Ascending aorta (tissue), 2 donors: Measurements from ENCODE around the gene SC5D. TPM values are rescaled to one million over a fixed set of nuclear protein-coding genes. Genes with fewer than 3 reads are reported as not detected.
A peak's percentile ranks its signal among the peaks of the same experiment; 100 is the strongest.

ENCODE experiments used
- DNase-seq, 2 donors: peaks; one replicate each; pipeline ENCODE4 v3.0.0-alpha.2; 2019; ENCODE audit warnings: low spot score in 2 of 2
- H3K27ac ChIP-seq, 2 donors: fragments of 200-600 bp; sonication (generic); one replicate each; pipeline ENCODE4 v1.5.1; 2016 to 2017; ENCODE audit warnings: mild to moderate bottlenecking in 1 of 2
- H3K27me3 ChIP-seq: fragments of 200-600 bp; sonication (generic); one replicate; pipeline ENCODE4 v1.5.1; 2017
- H3K36me3 ChIP-seq, 2 donors: fragments of 200-600 bp; sonication (generic); one replicate each; pipeline ENCODE4 v1.5.1; 2016
- H3K4me1 ChIP-seq, 2 donors: fragments of 200-600 bp; sonication (generic); one replicate each; pipeline ENCODE4 v1.5.1; 2016 to 2017; ENCODE audit warnings: mild to moderate bottlenecking in 1 of 2
- H3K4me3 ChIP-seq, 2 donors: fragments of 200-600 bp; sonication (generic); one replicate each; pipeline ENCODE4 v1.5.1; 2016 to 2017; ENCODE audit warnings: mild to moderate bottlenecking in 1 of 2
- H3K9me3 ChIP-seq, 2 donors: fragments of 200-600 bp; sonication (generic); one replicate each; pipeline ENCODE4 v1.5.1; 2016
- intact Hi-C: fragments of 100-400 bp; cut with DNase I; formaldehyde crosslinking; loops from one replicate; pipeline ENCODE4 v1.15.1; 2023
- total RNA-seq: library from RNA; depleted of rRNA; stranded (reverse); fragments of >200 nt; gene quantifications from one replicate; pipeline ENCODE4 v1.1.0, GENCODE V29; 2016
- TF ChIP-seq, protein P1 (sequence below), 3 experiments: fragments of 200-600 bp in 2 of 3; fragments of 450-650 bp in 1 of 3; sonication (generic) in 2 of 3; IDR thresholded peaks; one replicate each; pipeline ENCODE4 v1.5.1; 2016 to 2019; ENCODE audit warnings: antibody characterized with exemption in 3 of 3, mild to moderate bottlenecking in 1 of 3, moderate library complexity in 1 of 3

The SC5D gene
- total RNA-seq, 1 donor from 2014 or later = 18.8 TPM

DNA sequence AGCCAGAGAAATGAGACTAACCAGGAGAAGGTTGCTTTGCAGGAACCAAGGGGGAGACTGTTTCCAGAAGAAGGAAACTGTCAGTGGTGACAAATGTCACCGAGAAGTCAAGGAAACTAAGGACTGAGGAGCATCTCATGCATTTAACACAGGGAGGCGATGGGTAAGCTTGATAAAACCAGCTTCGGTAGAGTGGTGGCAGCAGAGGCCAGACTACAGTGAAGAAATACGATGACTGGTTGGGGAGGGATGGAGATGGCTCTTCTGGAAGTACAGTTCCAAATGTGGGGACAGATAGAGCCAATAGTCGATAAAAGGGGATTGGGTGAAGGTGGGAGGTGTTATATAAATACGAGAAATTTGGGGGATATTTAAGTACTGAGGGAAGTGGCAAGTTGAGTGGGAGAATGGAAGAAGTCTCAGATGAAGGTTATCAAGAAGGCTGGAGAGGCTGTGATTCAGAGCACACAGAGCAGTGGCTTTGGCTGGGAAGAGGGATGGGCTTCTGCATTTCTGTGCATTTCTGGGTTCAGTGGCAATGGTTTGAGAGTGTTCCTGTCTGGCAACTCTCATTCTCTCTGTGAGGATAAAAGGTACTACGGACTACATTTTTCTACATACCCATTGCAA, 29.2 kb downstream of the SC5D start:
- Histone ChIP-seq H3K27me3 (no peaks in the 10 kb centered on the region), H3K36me3 (no peaks in the 10 kb centered on the region), H3K27ac (no peak overlapping the region), H3K4me1 (no peaks in the 10 kb centered on the region), H3K4me3 (no peak overlapping the region), H3K9me3 (no peaks in the 10 kb centered on the region)
- intact Hi-C loops = loop anchor here (1.0 to 10.0 kb wide), 2 partner anchors 213 to 1183 kb away; no protein-coding TSS in a partner anchor
- TF ChIP-seq, protein P1, sequence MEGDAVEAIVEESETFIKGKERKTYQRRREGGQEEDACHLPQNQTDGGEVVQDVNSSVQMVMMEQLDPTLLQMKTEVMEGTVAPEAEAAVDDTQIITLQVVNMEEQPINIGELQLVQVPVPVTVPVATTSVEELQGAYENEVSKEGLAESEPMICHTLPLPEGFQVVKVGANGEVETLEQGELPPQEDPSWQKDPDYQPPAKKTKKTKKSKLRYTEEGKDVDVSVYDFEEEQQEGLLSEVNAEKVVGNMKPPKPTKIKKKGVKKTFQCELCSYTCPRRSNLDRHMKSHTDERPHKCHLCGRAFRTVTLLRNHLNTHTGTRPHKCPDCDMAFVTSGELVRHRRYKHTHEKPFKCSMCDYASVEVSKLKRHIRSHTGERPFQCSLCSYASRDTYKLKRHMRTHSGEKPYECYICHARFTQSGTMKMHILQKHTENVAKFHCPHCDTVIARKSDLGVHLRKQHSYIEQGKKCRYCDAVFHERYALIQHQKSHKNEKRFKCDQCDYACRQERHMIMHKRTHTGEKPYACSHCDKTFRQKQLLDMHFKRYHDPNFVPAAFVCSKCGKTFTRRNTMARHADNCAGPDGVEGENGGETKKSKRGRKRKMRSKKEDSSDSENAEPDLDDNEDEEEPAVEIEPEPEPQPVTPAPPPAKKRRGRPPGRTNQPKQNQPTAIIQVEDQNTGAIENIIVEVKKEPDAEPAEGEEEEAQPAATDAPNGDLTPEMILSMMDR (IDR thresholded peaks at IDR 0.05) = peak in 2 of 3 experiments; percentile 30 to 54
- no peak for DNase-seq

DNA sequence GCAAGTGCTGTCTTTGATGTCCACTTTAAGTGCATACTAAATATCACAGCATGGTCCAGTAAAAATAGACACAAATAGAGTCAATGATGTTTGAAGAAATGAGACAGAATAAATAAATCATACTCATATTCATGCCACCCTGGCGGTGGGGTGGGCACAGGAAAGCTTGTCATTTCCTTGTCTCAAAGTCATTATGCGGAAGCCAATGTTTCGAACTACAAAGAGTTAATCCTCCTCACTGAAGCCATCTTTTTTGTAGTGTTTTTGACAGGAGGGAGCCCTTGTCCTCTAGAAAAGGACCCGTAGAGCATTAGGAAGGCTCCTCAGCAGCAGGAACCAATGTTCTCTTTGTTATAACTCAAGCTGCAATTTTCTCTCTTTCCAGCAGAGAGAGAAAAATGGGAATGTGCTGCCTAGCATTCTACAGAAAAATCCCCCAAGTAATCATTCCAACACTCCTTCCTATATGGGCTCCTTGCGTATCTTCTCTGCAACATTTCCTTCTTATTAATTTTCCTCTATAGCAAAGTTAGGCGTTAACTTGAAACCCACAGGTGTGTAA, 30.6 kb downstream of the SC5D start:
- intact Hi-C loops = loop anchor here (10.0 kb wide), 1 partner anchor 1182 kb away; no protein-coding TSS in a partner anchor
- Histone ChIP-seq H3K36me3 (no peaks in the 10 kb centered on the region), H3K9me3 (no peaks in the 10 kb centered on the region), H3K4me3 (no peak overlapping the region), H3K27ac (no peak overlapping the region), H3K27me3 (no peaks in the 10 kb centered on the region), H3K4me1 (no peaks in the 10 kb centered on the region)
- TF ChIP-seq, protein P1 (IDR thresholded peaks at IDR 0.05) = no peak
- no peak for DNase-seq

DNA sequence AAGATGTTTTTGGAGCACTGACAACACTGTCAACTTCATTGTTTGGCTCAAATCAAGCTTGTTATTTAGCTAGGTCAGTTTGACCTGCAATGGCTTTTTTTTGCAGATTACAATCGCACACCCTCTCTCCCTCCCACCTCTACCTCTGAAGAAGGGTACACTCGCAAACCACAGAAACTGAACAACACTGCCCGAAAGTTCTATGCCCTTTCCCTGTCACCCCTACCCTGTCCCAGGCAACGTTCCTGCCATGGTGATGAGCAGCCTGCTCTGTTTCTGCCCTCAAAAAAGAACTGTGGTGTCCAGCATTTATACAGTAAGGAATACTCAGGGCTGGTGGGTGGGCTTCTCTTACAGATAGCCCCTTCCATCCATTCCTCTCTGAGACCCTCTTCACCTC, 33.7 kb downstream of the SC5D start:
- Histone ChIP-seq H3K27ac (no peak overlapping the region), H3K9me3 (no peaks in the 10 kb centered on the region), H3K4me1 (no peaks in the 10 kb centered on the region), H3K4me3 (no peak overlapping the region), H3K36me3 (no peaks in the 10 kb centered on the region), H3K27me3 (no peaks in the 10 kb centered on the region)
- intact Hi-C loops = loop anchor here (10.0 kb wide), 1 partner anchor 1179 kb away; no protein-coding TSS in a partner anchor
- TF ChIP-seq, protein P1 (IDR thresholded peaks at IDR 0.05) = no peak
- no peak for DNase-seq

DNA sequence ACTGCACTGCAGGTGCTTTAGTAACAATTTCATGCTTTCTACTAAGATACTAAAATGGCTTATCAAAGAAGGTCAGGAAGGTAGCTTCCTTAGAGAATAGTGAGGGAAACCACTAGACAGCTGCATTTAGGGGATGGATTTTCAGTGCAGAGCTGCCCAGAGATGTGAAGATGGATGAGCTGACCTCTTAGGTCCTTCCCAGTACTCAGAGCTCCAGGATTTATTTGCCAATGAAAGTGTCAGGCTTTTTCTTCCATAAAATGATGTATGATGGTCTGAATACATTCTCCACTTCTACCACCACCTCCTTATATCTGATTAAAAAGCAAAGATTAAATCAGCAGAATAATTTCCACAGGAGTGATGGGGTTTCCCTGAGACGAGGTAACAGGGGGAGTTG, 35.0 kb downstream of the SC5D start:
- H3K4me1 ChIP-seq = no peaks in the 10 kb centered on the region
- H3K4me3 ChIP-seq = no peak overlapping the region
- H3K36me3 ChIP-seq = no peaks in the 10 kb centered on the region
- DNase-seq = no peak
- H3K9me3 ChIP-seq = no peaks in the 10 kb centered on the region
- no peaks in the 10 kb centered on the region for H3K27me3 ChIP-seq
- TF ChIP-seq, protein P1 (IDR thresholded peaks at IDR 0.05) = no peak
- intact Hi-C loops = loop anchor here (10.0 kb wide), 1 partner anchor 1177 kb away; no protein-coding TSS in a partner anchor
- H3K27ac ChIP-seq = no peak overlapping the region

DNA sequence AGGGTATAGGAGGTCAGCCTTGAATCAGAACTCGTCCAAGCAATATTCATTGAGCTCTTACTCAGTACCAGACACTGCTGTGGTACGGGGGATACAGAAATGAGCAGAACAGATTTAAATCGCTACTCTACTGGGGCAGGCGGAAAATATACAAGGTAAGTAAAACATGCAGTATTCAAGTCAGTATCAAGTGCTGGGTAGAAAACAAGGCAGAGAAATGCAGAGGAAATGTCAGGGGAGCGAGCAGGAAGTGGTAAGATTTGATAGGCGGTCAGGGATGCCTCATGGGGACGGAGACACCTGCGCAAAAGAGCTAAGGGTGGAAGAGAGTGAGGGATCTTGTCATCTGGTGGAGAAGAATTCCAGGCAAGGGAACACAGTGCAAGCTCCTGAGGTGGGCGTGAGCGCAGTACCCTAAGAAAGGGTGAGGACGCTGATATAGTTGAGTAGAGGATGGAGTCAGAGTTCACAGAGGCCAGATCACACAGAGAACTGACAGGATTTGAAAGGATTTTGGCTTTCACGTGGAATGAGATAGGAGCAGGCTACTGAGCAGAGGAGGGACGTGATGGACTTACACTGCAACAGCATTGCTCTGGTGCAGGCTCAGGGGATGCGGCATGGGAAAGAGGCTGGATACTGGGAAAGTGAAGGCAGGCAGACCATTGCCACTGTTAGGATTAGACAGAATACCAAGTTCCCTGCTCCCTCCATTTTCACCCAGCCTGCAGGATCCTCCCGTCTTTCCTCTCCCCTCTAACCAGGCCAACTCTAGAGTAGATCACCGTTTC, 35.8 kb downstream of the SC5D start:
- no peaks in the 10 kb centered on the region for H3K9me3 ChIP-seq
- H3K4me1 ChIP-seq = no peaks in the 10 kb centered on the region
- no peaks in the 10 kb centered on the region for H3K27me3 ChIP-seq
- intact Hi-C loops = loop anchor here (10.0 kb wide), 1 partner anchor 1176 kb away; no protein-coding TSS in a partner anchor
- H3K27ac ChIP-seq = no peak overlapping the region
- no peak overlapping the region for H3K4me3 ChIP-seq
- TF ChIP-seq, protein P1 (IDR thresholded peaks at IDR 0.05) = no peak
- no peaks in the 10 kb centered on the region for H3K36me3 ChIP-seq
- DNase-seq = no peak
